Hematopoietic multipotent progenitor cell (in vitro differentiated cells): ENCODE data around the gene RALA. TPM values are rescaled to one million over a fixed set of nuclear protein-coding genes. Genes with fewer than 3 reads are reported as not detected.

Experiments
- DNase-seq, 3 donors: peaks; one replicate each; pipeline ENCODE4 v3.0.0-alpha.2; 2011 to 2015; ENCODE audit warnings: low read depth in 2 of 3, low spot score in 2 of 3
- total RNA-seq: library from RNA; depleted of rRNA; stranded (reverse); fragments of >200 nt; gene quantifications from one replicate; pipeline ENCODE4 v1.2.3, GENCODE V29; 2012

The RALA gene
- total RNA-seq, 1 donor = 8.3 TPM

DNA sequence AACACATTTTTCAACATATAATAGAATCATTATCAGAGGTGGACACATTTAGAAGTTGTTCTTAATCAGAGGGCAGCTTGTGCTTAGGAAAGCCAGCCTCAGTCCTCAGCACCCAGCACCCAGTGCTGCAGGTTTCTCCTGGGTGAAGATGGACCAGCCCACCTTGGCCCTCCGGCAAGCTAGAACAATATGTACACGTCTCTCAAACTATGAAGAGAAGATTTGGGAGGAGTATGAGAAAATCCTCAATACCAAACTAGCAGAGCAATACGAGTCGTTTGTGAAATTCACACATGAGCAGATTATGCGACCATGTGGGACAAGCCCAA is 13.5 kb upstream of the RALA start:
- no peak for DNase-seq

- DNase-seq = no peak
Observed at GRCh38 chr7:39613577-39613976, 9.8 kb upstream of the RALA start.

DNA sequence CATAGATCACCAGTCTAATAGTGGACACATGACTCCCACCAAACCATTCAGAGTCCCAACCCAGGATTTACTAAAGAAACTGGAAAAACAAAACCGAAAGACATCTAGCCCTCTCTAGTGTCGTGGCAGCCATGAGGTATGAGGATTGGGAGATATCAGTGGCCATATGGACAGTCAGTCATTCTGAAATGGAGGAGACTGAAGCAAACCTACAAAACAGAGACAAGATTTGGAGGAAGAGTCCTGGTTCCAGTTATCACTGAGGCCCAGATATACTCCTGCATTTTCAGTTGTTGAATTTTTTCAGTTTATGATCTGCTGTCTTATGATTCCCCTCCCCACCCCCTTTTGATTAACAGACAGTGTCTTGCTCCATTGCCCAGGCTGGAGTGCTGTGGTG is 9.1 kb upstream of the RALA start:
- no peak for DNase-seq

DNA sequence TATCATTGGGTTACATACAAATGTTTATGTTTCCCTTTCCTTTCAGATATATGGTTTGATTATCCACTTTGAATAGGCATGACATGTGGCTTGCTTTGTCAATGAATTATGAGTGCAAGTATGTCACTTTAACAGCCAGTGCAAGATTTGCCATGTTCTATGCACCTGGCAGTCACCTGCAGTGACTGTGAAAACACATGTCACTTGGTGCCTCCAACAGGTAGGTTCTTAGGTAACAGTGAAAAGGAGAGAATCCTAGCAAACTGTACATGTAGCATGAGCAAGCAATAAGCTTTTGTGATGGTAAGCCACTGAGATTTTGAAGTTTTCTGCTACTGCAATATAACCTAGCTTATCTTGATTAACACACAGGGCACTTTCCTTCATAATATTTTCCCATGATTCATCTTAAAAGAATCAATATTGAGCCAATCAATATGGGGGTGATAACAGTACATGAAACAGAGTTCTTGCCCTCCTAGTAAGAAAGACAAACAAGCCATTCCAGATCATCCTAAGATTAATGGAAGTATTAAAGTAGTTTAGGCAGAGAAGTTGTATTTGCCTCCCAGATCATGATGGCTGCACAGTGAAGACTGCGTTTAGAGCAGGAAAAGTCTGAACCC is 7.9 kb upstream of the RALA start:
- no peak for DNase-seq

DNA sequence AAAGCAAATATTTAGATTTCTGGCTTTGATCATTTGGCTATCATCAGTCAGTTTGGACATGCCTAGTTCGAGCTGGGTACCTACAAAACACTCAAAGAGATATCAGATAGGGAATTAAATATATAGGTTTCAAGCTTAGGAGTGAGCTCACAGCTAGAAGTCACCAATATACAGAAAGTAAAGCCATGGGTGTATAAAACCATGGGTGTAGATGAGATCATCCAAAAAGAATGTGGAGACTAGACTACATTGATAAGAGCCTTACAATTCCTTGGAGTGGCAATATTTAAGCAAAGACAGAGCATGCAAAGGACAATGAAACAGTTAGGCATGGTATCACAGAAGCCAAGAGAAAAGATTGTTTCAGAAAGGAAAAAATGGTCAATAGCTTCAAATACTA is 7.2 kb upstream of the RALA start:
- DNase-seq = no peak

DNA sequence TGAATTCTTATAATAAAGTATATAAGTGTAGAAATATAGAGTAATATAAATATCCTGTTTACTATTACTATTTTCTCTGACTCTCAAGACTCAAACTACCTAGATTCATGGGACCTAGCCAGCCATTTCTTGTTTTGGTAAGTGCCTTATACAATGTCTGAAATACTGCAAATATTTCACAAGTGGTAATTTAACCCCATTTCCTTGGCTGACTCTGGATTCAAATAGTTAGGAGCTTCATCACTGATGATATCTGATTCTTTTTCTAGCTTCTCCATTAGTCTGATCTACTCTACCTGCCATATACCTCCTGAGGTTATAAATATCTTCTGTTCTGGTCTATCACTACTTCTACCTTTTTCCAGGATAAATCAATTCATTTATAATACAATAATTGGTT is 6.4 kb upstream of the RALA start:
- no peak for DNase-seq

- no peak for DNase-seq
Observed at GRCh38 chr7:39618868-39619267, 4.5 kb upstream of the RALA start.

- DNase-seq = no peak
Observed at GRCh38 chr7:39620486-39620885, 2.9 kb upstream of the RALA start.

GRCh38 chr7:39621261-39621660 is 2.1 kb upstream of the RALA start:
- no peak for DNase-seq

DNA sequence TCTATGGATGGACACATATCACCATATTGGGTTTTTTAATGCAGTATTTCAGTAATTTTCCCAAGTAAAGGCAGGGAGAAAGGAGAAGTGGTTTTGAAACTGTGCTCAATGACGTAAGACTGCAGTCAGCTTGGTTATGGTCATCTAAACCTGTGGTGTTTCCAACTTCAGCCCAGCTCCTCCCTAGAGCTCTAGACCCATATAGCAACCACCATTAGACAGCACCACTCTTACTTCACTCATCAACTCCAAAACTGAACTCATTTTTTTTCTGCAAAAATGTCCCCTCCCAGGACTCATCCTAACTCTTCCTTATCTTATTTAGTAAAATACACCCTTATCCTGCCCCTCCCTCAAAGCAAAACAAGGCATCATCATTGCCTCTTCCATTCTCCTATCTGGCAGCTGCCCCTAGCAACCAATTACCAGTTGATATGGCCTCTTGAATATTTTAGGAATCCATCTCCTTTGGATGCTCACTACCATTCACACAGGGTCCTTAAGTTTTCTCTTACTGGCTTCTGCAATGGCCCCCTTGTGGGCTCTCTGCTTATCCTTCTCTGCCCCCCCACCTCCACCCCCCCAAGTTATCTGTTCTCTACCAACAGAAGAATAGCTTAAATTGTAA is 1.5 kb upstream of the RALA start:
- DNase-seq = peak in 2 of 3 donors; percentile 38 to 52

DNA sequence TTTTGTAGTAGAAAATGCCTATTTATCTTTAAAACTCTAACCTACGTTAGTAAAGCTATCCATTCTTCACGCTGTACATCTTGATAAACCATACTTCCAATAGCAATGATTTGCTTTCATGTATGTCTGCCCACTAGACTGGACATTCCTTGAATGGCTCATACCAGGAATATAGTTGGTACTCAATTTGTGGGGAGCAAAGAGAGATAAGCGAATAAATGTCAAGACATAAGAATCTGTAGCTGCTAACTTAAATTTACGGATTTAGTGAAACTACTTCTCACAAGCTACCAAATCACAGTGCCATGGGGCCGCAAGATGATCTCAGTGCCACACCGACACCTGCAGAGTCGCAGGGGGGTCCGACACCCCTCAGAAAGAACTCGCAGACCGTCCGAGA is 763 bp upstream of the RALA start:
- no peak for DNase-seq

- DNase-seq = peak in 1 of 3 donors; percentile 55
Observed at GRCh38 chr7:39623732-39624441, 515 bp downstream of the RALA start.

DNA sequence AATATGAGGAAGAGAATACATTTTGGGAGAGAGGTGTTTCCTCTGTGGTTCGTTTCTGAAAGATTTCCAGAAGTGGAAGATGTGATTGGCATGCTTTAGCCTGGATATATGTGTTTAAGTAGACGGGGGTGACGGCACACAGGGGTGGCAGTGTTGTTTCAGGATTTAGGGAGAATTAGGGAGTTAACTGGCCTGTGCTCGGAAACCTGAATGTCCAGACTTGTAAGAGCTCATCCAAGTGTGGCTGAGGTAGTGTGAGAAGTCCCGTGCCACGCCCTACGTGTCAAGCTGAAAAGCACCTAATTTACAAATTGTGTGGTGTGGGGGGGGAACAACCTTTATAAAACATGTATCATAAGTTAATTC is 1.1 kb downstream of the RALA start:
- no peak for DNase-seq

DNA sequence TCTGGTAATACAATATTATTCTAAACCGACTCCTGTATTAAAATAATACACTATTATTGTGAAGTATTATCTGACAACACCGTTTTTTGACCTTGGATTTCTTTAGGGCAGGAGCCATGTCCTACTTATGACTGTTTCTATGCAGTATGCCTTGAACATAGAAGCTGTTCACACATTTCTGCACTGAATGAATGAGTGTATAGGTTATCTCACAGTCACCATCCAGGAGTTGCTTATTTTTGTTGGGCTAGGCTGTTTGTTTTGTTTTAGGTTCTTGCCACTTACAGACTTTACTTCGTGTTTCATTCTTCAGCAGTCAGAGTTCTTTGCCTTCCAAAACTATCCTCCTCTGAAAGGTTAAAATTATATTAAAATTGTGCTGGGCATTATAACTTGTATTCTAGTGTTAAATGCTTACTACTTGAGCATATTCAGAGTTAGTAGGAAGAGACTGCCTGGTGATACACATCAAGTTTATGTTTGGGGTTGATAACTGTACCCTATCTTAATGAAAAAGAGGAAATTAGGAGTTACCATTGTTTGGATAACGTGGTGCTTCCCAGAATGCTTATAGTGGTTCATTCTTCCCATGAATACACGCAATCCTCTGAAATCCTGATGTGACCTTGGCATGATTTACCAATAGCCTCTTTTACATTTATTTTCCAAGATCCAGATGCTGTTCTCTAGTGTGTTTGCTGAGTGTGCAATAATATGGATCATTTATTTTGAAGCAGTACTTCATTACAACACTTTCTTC is 1.7 kb downstream of the RALA start:
- DNase-seq = no peak

- no peak for DNase-seq
Observed at GRCh38 chr7:39631736-39632308, 8.4 kb downstream of the RALA start.

GRCh38 chr7:39633563-39634477 is 10.4 kb downstream of the RALA start:
- no peak for DNase-seq

GRCh38 chr7:39634478-39634805 is 11.1 kb downstream of the RALA start:
- no peak for DNase-seq

DNA sequence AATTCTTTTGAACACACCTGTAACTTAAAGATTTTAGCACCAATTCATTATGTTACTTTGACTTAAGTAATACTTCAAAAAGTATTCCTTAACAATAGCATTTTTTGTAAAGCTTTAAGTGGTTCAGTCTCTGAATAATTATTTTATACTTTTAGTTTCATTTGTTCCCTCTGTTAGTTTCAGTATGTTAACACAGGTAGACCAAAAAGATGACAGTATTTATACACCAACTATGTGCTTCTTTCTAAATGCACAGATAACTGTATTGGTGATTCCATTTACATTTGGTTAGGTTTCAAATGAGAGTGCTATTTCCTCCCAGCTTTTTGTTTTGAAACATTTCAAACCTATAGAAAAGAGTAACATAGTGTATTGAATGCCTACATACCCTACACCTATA is 14.0 kb downstream of the RALA start:
- no peak for DNase-seq

DNA sequence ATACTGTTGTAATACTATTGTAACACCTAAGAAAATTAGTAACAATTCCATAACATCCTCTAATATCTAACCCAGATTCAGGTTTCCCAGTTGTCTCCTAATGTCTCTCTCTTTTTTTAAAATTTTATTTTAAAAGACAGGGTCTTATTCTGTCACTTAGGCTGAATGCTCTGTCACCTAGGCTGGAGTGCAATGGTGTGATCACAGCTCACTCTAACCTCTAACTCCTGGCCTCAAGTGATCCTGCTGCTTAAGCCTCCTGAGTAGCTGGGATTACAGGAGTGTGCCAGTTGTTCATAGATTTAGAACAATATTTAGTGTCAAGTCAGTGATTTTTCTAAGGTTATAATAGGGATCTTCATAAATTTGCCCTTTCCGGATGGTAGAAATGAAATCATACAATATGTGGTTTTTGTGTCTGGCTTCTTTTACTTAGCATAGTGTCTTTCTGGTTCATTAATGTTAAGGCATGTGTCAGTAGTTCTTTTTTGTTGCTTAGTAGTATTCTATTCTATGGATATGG is 14.7 kb downstream of the RALA start:
- DNase-seq = no peak

DNA sequence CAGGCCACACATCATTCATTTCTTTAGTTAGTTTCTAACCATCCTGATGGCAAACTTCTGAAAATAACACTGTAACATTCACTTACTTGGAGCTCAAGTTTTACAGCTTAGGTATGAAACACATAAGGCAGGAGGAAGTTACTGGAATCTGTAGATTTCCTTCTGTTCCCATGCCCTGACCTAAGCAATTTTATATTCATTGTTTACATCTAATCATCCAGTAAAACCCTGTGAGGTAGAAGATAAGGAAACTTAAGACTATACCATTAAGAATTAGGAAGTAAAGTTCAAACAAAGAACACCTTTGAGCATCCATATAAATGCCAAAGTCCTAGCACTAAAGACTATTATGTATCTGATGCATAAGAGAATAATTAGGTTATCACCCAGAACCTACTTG is 19.5 kb downstream of the RALA start:
- DNase-seq = no peak
